Inflammatory macrophage treated with lipopolysaccharide for 1 hour (primary cell): ENCODE results near the gene GNAO1.

Source experiments
- DNase-seq, 2 donors: peaks; one replicate each; pipeline ENCODE4 v3.0.0-alpha.2; 2020 to 2022

GNAO1 gene

DNA sequence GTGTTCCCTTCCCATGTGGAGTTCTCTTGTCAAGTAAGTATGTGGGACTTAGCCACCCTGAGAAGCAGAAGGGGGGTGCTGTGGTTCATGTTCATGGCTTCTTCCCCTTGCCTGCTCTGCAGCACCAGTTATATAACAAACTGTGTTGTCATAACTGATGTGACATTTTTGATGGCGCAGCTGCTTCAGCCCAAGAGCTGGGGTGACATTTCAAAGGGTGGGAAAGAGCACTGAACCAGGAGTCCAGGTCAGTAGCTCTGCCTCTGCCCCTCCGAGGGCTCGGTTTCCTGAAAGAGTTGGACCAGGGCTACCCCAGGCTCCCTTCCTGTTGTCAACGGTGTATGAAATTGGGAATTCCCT, 7.4 kb downstream of the GNAO1 start:
- DNase-seq: no peak

DNA sequence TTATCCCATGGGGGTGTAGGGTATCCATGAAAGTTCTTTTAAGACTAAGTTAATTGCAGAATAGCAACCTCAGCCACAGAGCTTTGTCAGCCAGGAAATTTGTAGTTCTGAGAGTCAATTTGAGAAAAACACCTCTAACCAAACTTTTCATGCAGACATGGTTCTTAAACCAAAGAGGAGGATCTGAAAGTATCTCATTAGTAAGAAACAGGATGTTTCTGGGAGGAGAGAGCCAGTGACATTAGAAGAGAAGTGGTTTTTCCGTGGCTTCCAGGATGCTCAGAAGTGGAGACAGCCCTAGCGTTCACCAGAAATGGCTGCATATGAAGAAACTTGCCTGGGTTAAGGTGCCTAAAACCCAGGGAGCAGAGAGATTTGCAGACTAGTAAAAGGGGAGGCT, 7.9 kb downstream of the GNAO1 start:
- DNase-seq: no peak

- no peak for DNase-seq
Measured at GRCh38 chr16:56201030-56201429, 9.7 kb downstream of the GNAO1 start.

- DNase-seq: no peak
Measured at GRCh38 chr16:56202036-56202435, 10.7 kb downstream of the GNAO1 start.

- DNase-seq: peak; percentile 64 to 71
Measured at GRCh38 chr16:56203052-56203451, 11.8 kb downstream of the GNAO1 start.

- DNase-seq: no peak
Measured at GRCh38 chr16:56204816-56205215, 13.5 kb downstream of the GNAO1 start.

DNA sequence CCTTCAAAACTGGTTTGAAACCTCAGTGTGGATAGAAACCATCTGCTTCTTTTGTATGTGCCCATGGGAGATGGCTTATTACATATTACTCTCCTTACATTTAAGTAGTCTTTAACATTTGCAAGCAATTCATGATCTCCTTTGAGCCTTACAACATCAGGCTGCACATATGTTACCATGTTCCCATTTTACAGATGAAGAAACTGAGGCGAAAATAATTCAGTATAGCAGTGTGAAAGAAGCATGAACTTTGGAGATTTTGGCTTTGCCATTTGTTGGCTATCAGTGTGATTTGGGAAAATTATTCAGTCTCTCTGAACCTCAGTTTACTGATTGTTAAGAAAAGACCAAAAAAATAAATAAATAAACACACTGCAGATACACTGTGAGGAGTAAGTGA, 15.7 kb downstream of the GNAO1 start:
- DNase-seq: no peak

GRCh38 chr16:56207421-56207820, 16.1 kb downstream of the GNAO1 start:
- no peak for DNase-seq

DNA sequence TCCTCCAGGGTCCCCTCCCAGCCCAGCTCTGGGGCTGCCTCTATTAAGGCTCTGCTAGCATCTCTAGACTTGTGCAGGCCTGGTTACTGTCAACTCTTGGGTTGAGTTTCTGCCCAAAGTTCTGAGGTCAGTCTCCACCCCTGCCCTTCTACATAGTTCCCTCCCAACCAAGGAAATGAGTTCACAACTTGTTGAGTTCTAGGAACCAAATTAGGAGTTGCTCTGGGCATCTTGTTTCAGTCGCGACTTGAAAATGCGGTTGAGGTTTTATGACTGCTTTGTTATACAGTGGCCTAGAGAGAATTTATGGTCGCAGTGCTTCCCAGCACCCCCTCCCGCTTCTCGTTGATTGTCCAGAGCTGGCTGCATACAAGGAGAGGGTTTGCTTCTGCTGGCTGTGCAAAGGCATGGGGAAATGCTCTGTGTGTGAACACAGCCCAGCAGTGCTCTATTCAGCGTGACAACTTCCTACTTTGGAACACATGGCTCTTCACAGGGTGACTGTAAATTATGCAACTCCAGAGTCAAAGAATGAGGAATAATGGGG, 20.2 kb downstream of the GNAO1 start:
- peak; percentile 42 to 51 for DNase-seq

GRCh38 chr16:56212144-56212543, 20.9 kb downstream of the GNAO1 start:
- DNase-seq: no peak

DNA sequence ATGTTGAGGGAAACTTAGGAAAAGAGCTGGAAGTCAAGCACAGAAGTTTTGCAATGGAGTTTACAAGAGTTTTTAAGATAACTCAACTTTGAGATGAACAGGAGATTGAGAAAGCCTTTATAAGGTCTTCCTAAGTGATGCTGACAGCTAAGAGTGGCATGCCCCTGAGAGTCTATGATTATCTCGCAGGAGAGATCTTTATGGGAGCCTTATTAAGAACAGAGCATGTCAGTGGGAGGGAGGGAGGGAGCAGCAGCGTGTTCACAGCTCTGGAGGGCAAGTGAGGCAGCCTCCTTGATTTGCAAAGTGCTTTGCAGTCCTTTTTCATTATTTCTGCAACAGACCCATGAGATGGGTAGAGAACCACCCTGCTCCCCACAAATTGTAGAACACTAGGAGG, 30.7 kb downstream of the GNAO1 start:
- DNase-seq: no peak

DNA sequence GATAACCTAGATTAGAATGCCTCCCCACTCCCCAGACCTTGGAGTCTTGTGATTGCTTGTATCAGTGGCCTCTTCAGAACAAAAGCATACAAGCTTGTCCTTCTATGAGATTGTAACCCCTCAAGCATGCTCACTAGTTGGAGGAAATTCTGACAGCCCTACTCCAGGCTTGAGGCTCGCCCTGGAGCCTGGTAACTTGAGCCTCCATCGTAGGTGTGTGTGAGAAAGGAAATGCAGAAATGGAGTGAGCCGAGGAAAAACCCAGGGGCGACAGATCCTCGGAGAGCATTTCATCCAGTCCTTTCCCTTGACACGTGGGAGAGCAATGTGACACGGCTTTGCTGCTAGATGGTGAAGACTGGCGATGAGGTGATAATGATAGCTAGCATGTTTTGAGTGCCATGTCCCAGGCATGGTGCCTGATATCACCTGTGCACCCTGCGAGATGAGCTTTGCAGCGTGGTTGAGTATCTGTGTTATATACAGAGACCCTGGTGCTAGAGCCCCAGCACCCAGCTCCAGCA, 31.2 kb downstream of the GNAO1 start:
- DNase-seq: no peak

DNA sequence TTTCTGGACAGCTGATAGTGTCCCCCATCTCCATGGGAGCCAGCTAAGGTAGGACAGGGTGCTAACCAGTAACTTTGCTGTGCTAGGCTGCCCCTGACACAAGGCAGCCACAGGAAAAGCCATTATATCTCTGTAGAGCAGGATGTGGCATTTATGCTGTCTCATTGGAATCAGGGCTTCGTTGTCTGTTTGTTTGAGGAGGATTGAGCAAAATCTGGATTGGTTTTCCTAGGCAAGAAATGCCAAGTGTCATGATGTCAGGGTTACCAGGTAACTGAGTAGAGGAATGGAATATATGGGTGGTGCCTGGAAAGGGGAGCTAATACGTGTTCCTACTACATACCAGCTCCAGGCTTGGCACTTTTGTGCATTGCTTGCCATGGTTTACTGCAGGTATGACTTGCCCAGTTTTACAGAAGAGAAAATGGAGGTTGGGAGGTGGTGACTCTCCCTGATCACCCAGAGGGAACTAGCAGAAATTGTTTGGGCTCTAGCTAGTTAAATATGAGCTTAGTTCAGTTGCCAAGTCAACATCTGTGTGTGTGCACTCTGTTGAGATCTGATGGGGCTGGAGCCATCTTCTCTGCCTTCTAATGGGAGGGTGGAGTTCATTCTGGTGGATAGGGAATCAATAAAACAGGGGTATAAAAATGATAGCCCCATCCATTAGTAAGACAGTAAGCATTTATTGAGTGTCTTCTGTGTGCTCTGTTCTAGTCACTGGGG, 33.9 kb downstream of the GNAO1 start:
- no peak for DNase-seq

DNA sequence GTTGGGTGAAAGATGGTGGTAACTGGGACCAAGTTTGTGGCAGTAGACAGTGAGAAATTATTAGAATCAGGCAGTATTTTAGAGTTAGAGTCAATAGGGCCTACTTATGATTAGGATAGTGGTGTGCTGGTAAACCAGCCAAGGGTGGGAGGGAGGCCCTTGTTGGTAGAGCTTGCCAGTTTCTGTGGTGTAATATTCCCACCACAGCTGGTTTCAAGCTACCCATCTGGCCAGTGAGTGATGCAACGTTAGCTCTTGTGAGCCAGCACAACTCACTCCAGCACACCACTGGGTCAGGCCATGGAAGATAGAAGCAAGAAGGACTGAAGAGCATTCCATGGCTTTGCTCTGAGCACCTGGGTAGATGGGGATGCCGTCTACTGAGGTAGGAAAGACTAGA, 34.9 kb downstream of the GNAO1 start:
- no peak for DNase-seq

- no peak for DNase-seq
Measured at GRCh38 chr16:56226845-56227525, 35.7 kb downstream of the GNAO1 start.

DNA sequence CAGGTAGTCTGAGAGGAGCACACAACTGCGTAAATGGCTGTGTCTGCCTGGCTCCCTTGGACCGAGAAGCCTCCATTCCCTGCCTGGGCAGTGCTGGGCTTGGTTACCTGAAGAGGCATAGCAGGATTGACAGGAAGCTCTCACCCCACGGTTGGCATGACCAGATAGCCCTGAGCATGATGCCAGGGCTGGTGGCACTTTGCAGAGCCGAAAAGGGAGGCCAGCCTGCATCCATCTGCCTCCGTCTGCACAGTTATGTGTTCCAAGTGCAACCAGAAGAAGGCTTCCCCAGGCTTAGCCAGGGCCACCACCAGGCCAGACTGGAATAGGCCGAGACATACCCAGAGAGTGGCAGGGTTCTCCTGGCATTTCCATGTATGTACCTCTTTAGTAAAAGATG, 36.6 kb downstream of the GNAO1 start:
- DNase-seq: no peak

GRCh38 chr16:56228476-56228875, 37.2 kb downstream of the GNAO1 start:
- DNase-seq: no peak

DNA sequence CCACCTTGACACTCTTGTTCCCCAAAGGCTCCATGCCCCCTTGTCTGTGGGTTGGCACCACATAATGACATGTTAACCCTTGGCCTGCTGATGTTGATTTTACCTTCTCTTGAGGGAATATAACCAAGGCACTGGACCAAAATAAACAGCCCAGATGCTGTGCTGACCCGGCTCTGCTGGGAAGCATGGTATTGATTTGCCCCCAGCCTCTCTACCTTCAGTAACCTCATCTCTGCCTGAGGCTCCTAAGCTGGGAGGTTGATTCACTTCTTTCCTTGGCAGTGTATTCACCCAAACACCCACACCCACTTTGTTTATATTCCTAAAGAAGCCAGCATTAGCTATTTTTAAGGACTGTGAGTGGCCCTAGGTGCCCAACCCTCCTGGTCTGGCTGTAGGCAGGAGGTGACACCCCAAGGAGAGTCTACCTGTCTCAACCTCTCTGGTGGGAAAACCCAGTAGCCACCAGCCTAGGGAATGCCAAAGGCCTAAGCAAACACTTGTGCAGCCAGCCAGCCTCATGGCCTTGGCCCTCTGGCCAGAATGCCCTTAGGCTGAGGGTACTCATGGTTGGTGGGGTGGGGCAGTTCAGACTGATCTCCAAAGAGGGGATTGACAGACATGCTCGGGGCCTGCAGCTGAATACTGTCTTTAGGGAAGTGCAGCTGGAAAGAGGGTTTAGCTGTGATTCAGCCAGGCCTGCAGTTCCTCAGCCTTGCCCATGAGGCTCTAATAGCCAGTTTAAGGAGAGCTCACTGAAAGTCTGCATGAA, 42.7 kb downstream of the GNAO1 start:
- peak in 1 of 2 donors; percentile 10 for DNase-seq

DNA sequence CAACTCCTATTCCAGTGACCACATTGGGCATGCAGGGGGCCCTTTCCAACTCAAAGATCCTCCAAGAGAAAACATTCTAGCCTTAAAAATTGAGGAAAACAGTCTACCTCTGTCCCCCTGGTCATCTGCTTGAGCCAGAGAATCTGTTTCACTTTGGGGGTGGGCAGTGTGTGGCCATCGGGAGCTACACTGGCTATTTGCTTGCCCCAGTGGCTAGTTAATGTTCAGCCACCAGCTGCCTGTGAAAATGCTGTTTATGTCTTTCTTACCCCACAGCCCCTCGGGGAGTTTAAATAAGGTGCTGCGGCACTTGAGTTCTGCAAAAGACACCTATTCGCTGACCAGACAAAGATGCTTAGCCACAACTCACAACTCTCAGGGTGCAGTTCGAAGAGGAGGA, 43.4 kb downstream of the GNAO1 start:
- DNase-seq: no peak

DNA sequence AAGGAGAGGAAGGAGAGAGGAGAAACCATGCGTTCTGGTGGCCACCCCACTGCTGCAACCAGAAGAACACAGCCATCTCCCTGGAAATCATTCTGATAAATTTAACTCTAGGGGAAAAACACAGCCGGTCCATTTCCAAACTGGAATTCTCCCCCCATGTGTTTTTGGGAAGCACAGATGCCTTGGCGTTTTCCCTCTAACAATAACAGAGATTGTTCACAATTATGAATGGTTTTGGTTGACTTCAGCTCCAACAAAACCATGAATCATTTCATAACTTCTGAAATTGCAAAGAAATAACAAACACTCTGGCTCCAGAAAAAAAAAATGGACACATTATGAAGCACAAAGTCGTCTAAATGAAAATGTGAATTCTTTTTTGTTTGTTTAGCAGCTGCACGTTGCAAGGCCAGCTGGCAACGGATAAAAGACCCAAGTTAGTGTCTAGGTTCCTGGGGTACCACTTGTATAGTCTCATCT, 46.2 kb downstream of the GNAO1 start:
- no peak for DNase-seq

DNA sequence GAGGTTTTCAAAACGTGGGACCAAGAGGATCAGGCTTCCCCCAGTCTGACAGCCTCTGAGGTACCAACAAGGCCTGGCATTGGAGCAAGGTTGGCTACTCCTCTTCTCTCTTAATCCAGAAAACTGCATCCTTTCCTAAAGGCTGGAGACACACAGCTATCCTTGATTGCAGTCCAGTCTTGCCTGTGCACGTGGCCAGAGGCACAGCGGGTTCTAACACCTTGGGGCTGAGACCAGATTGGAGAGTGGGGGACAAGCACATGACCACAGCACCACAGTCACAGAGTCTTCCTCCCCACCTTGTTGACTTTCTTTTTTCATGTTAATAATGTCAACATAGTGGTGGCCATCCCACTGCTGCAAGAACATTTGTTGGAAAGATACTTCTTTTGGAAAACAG, 46.9 kb downstream of the GNAO1 start:
- DNase-seq: no peak

DNA sequence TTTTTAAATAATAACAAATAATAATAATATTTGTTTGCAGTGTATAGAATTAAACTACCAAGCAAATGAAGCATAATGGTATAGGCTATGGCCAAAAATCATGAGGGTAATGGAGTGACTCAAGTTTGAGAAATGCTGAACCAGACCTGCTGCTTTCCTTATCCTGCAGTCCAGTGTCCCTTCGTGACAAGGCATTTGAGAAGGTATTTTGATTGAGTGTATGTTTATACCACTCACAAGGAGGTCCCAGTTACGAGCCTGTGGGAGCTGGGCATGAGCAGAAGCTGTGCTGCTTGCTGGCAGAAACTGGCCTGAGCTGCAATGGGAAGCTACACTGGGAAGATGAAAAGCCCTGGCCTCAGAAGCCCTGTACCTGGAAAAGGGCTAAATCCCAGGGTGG, 50.3 kb downstream of the GNAO1 start:
- DNase-seq: no peak

DNA sequence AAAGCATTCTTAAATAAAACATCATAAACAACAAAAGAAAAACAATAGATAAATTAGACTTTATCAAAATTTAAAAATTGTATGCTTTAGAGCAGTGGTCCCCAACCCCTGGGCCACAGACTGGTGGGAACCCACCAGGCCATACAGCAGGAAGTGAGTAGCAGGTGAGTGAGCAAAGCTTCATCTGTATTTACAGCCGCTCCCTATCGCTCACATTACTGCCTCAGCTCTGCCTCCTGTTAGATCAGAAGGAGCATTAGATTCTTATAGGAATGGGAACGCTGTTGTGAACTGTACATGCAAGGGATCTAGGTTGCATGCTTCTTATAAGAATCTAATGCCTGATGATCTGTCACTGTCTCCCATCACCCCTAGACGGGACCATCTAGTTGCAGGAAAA, 51.5 kb downstream of the GNAO1 start:
- DNase-seq: no peak
